NCI-H2227 (cell line): ENCODE measurements around the gene USP33.
"Not testable (repeated sequence)": the region's sequence is repeated elsewhere in the genome, so short reads cannot be mapped to it uniquely, and the experiment has no call there.

Experiments
- DNase-seq: peaks from one replicate; lab custom pipeline; 2025; ENCODE audit not compliant: unreplicated experiment; lab: John Stamatoyannopoulos, UW

USP33 gene

DNA sequence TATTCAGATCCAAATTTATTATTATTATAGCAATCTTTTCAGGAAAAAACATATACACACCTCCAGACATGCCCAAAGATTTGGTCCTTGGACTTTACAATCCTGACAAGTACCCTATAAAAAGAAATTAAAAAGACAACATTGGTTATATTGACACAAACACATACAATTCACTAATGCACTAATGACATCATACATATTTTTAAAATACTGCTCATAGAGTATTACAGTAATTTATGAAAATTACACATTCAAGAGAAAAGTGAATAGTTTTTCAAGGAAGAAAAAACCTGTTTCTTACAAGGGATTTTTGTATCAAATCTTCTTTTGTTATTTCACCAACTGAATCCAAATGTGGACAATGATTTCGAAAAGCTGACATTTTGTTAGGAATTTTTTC is 18.3 kb downstream of the USP33 start:
- no peak for DNase-seq

DNA sequence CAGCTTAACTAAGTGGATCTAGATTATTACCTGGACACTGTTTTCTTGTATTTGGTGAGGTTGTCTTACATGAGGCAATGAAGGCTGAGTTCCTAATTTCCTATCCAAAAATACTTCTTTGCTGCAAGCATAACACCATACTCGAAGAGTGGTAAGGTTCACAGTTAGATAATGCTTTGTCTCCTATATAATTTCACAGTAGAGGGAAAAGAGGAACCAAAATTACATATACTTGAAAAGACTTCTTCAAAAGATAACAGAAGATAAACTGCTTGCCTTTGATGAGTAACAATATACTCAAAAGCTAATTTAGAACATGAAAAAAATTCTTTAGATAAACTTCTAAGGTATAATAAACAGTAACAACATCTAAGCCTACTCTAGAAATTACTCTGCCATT is 20.4 kb downstream of the USP33 start:
- no peak for DNase-seq

DNA sequence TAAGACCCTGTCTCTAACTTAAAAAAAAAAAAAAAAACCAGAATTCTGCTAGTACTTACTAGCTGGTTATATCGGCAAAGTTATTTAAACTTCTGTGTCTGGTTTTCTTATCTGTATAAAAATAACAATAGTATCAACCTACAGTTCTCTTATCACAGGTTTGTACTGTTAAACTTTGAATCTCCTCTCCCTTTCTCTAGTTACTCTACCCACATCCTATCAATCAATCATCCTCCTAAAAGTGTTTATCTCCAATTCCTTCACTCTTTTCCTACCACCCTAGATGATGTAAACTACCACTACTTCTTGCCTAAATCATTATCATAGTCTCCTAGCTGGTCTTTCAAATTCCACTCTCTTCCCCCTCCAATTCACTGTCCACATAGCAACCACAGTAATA is 27.6 kb downstream of the USP33 start:
- no peak for DNase-seq

DNA sequence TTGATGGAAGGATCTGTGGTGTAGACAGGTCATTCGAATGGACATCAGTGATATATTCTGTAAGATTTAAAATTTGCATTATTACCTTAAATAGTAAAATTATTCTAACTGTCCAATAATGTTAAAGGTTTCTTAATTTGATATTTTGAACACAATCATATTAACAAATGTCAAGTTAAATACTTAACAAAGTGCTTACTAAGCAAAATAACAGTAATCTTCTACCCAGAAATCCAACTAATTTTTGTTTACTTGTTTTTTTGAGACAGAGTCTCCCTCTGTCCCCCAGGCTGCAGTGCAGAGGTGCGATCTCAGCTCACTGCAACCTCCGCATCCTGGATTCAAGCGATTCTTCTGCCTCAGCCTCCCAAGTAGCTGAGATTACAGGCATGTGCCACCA is 33.9 kb downstream of the USP33 start:
- DNase-seq, result no peak

DNA sequence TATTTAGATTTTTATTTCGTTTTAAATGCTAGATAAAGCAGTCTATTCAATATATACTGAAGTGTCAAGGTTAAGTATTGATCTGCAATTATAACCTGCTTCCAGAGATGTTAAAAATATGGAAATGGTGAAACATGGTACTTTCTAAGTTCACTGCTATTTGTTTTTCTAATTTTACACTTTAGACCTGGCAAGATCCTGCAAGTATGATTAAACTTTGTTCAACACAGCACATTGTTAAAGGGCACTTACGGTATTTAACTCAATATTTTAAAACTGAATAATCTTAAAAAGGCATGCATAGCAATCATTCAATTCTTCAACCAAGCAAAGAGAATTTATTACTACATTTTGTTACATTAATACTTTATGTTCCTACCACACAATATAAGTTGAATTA is 41.5 kb downstream of the USP33 start:
- no peak for DNase-seq

DNA sequence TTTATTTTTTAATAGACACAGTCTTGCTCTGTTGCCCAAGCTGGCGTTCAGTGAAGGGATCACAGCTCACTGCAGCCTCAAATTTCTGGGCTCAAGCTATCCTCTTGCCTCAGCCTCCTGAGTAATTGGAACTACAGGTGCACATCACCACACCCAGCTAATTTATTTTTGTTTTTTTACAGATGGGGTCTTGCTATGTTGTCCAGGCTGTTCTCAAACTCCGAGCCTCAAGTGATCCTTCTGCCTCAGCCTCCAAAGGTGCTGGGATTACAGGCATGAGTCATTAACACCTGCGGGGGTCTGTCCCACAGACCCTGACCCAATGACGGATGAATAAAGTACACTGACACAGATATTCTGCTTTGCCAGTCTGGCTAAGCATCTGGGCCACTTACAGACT is 43.6 kb downstream of the USP33 start:
- no peak for DNase-seq

DNA sequence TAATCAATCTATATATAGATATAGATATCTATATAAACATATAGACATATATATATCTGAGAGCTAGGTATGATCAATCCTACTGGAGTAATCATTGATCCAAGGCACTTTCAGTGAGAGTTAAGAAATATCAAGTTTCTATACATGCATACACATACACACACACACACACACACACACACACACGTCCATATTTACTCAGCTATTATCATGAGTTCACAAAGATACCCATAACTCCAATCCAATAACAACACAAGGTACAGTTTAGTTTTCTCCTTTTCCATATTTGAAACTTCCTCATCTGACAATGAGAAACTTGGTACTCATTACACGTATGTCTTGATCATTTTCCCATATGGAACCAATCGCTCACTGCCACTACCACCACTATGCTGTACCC is 49.9 kb downstream of the USP33 start:
- no peak for DNase-seq

DNA sequence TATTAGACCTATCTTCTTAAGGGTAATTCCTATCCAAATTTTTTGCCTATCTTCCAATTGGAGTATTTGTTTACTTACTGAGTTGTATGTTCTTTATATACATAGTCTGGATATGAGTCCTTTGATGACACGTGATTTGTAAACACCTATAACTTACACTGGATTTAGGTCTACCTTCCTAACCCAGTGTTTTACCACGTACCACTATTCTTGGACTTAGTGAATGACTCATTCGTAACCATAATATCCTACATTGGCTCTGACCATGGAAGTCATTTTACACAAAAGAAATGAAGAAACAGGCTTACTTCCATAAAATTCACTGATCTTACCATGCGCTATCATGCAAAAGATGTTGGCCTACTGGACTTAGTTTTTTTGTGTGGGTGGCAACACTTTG is 53.3 kb downstream of the USP33 start:
- no peak for DNase-seq

DNA sequence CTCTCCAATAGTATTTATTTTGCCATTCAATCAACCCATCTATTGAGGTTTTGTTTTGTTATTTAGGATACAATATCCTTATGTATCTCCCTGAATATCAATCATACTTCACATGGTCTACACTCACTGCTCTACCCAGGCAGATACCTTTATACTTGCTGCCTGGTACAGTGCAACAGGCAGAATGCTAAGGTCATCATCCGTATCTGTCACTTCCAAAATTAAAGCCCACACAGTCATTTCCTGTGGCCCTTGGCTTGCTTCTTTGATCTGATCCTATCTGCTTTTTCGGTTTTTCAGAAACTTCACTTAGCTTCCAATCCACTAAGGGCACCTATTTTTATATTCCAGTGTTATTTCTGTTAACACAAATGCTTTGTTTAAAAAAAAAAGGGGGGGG is 54.9 kb downstream of the USP33 start:
- no peak for DNase-seq

DNA sequence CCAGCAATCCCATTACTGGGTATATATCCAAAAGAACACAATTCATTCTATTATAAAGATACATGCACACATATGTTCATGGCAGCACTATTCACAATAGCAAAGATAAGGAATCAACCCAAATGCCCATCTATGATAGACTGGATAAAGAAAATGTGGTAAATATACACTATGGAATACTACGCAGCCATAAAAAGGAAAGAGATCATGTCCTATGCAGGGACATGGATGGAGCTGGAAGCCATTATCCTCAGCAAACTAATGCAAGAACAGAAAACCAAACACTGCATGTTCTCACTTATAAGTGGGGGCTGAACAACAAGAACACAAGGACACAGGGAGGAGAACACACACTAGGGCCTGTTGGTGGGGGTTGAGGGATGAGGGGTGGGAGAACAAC is 60.0 kb downstream of the USP33 start:
- DNase-seq, result not testable (repeated sequence)

DNA sequence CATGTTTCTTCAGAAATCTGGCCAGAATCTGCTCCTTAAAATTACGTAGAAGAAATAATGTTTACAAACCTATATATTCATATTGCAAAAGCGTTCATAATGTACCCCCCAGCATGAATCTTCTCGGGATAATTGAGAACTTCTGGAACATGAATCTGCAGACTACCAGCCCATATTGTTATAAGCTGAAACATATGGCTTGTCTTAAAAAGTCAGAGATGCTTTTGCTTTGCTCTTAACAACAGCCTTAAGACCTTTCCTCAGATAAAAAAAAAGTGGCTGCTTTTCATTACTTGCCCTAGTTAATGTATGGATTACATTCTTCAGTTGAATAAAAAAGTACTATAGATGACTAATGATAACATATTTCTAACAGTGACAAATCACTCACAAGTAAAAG is 62.2 kb downstream of the USP33 start:
- DNase-seq, result no peak

DNA sequence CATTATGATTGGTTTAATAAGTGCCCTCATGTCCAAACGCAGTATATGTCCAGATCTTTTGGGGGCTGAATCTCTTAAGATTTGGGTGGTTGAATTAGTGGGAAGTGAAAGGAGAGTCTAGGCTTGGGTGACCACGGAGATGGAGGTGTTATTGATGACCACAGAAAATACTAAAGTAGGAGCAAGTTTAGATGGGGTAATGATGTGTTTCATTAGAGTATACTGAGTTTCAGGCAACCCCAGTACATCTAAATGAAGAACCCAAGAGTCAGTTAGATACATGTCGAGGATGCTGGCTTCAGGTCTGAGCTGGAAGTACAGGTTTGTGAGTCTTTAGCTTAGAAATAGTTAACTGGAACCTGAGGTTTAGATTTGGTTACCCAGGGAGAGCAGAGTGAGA is 70.7 kb downstream of the USP33 start:
- no peak for DNase-seq

DNA sequence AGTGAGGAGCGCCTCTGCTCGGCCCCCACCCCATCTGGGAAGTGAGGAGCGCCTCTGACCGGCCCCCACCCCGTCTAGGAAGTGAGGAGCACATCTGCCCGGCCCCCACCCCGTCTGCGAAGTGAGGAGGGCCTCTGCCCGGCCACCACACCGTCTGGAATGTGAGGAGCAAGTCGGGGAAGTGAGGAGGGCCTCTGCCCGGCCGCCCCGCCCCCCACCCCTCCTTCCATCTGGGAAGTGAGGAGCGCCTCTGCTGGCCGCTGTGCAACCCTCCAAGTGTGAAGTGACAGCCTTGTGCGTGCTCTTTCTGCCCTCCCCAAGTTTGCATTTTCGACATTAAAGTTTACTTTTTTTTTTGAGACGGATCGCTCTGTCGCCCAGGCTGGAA is 72.1 kb downstream of the USP33 start:
- DNase-seq, result peak; percentile 15

DNA sequence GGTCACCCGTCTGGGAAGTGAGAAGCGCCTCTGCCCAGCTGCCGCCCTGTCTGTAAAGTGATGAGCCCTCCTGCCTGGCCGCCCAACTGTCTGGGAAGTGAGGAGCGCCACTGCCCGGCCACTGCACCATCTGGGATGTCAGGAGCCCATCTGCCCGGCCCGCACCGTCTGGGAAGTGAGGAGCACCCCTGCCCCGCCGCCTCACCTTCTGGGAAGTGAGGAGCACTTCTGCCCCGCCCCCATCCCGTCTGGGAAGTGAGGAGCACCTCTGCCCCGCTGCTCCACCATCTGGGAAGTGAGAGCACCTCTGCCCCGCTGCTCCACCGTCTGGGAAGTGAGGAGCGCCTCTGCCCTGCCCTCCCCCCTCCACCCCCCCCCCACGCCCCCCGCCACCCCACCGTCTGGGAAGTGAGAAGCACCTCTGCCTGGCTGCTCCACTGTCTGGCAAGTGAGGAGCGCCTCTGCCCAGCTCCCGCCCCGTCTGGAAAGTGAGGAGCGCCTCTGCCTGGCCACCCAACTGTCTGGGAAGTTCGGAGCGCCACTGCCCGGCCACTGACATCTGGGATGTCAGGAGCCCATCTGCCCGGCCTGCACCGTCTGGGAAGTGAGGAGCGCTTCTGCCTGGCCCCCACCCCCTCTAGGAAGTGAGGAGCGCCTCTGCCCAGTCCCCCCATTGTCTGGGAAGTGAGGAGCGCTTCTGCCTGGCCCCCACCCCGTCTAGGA is 72.7 kb downstream of the USP33 start:
- no peak for DNase-seq

DNA sequence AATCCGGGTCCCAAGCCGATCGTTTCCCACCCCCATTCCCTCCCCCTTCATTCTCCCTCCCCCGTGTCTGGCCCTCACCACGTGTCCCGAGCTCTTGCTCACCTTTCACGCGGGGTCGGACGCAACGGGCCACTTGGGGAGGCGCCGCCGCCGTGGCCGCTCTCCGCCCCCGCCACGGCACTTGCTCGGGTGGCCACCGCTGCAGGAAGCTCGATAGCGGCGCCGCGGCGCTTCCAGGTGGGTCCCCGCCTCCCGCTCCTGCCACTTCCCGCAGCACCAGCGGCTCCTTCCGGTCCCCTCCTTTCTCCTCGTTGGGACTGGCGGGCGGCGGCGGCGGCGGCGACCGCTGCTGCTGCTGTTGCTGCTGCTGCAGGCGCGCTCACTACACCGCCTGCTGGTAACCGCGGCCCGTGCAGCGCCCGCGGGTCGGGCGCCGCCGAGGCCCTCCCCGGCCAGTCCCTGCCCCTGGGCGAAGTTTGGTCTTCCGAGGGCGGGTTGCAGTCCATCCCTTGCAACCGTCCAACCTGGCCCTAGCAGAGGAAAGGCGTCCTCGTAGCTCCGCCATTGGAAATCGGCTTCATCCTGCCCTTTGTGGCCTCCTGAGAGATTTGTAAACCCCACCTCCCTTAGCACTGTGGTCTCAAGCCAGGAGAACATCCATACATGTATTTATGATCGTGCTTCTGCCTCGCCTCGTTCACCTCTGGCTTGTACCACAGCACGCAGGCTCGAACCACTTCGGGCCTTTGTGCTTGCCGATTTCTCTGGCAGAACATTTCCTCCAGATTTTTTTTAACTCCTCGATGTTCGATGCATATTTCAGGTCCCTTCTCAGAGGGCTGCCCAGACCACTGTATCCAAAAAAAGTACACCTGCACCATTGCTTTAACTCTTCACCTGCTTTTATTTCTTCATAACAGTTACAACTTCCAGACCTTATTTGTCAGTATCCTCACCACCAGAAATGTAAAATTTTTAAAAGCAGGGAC is 76.2 kb downstream of the USP33 start:
- DNase-seq, result peak; percentile 95

DNA sequence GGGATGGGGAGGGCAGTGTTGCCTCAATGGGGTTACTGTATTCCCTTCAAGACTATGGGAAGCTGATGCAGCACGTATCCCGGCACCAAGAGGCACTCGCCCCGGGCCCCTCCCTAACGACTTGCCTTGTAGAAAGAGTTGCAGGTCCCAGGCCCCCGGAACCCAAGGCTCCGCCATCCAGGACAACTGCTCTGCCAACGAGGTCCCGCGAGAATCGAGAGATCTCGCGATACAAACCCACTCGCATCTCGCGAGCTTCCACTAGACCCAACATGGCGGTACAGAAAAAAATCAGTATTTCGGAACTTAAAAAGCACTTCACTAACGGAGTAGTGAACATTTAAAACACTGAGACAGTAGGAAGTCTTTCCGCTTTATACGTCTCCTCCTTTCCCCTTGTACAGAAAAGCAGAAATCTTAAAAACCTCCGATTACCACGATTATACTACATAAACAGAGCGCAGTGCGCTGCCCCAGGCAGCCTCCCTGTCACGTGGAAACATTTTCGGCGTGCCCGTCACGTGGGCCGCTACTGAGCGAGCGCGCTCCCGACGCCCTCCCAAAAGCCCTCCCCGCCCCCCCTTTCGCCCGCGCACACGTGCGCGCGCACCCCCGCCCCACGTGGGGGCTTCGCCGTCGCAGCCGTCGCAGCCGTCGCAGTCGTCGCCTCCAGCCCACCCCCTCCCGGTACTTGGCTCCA is 77.0 kb downstream of the USP33 start, which contains the start of gene ZZZ3:
ZZZ3 (minus strand) TSS at position 199 of the 700 bp plus-strand sequence. CDS start 49,304 bp downstream, outside the sequence.
- peak; percentile 96 for DNase-seq

DNA sequence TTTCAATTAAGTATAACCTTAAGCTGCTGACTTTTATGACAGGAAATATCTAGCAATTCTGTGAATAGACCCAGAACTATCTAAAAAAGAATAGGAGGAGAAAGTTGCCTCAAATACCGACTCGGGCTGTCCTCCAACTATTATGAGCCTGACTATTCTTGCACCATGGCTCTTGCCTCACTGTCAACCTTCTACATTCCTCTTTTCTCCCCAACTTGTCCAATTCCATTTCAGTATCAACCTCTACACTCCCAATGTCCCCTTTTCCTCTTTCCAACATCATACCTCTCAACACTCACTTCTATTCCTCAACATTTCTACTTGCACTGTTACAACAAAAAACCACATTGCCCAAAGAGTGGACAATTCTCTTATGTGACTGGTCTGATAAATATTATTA is 79.5 kb downstream of the USP33 start:
- DNase-seq, result no peak

DNA sequence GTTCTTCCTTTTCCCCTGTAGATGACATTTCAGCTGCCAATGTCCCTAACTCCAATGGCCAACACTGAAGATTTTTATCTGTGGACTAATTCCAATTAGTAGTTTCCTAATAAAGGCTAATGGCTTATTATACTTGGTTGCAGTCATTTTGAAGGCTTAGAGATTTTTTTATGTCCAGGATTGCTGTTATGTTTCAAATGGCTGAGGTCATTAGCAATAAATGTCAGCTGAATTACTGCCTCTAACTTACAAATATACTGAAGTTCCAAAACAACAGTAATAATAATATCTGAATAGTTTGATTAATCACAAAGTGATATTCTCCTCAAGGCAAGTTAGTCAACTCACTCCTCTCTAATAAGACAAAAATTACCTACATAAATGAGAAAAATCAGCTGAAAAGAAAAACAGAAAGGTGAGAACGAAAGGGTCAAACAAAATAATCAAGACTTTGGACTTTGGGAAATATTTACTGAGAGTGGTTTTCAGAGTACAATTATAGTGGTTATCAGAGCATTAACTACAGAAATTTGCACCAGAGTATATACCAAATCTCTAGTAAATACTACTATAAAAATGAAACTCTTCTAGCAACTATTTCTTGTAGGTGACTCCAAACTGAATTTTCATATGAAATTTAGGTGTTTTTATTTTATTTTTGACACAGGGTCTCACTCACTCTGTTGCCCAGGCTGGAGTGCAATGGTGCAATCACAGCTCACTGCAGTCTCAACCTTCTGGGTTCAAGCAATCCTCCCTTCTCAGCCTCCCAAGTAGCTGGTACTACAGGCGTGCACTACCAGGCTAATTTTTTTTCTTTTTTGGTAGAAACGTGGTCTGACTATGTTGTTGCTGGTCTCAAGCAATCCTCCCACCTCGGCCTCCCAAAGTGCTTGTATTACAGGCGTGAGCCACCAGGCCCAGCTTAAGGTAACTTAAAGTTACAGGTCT is 80.7 kb downstream of the USP33 start:
- no peak for DNase-seq

DNA sequence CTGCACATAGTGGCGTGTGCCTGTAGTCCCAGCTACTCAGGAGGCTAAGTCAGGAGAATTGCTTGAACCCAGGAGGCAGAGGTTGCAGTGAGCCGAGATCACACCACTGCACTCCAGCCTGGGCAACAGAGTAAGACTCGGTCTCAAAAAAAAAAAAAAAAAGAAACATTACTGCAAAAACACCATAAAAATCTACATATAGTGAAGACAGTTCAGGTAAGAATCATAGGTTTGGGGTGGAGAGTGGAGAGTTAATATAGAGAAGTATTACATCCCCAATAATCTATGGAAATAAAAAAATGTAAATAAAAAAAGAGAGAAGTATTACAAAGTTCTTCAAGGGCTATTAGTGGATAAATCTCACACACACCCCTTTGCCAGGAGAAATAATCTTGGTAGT is 84.8 kb downstream of the USP33 start:
- DNase-seq, result not testable (repeated sequence)

DNA sequence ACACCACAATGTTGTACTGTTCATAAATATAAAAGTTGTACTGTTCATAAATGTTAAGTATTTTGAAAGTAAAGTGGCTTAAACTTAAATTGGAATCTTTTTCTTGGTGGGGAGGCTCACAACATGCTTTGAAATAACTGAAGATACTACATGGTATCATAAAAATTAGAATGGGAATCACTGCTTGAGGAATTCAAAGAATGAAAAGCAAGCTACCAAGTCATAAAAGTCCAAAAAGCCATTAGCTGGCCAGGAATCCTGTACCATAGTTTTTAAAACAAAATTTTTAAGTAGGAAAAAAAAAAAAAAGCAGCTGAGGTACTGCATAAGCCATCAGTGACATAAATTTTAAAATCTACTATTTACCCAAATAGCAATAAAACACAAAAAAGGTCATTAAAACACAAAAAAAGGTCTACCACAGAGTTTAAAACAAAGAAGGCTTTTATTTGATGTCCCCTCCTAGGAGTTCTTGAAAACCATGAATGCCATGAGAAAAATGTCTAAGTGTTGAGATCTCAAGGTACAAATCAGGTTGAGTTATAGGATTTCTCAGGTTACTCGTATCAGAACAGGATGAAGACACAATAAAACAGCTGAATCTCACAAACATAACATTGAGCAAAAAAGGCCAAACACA is 85.8 kb downstream of the USP33 start:
- DNase-seq, result no peak
